ENCODE results near the gene MAN2A1.

DNA sequence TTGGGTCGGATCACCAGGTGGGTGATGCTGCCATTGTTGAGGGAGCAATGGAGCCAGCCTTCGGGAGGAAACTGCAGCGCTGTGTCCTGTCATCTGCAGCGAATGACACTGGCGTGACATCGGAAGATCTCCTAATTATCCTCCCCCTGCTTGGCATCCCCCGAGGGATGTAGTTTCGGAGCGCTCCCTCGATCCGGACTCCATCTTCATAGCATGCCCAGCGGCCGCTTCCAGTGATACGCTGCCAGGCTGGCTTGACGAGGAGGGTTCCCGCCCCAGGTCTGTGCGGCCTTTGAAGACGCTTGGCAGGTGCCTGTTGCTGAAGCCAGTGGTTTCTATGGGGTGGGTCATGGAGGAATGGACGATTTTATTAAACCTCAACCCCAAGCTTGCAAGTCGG, 194.9 kb downstream of the MAN2A1 start:
- TF ChIP-seq, protein P1, sequence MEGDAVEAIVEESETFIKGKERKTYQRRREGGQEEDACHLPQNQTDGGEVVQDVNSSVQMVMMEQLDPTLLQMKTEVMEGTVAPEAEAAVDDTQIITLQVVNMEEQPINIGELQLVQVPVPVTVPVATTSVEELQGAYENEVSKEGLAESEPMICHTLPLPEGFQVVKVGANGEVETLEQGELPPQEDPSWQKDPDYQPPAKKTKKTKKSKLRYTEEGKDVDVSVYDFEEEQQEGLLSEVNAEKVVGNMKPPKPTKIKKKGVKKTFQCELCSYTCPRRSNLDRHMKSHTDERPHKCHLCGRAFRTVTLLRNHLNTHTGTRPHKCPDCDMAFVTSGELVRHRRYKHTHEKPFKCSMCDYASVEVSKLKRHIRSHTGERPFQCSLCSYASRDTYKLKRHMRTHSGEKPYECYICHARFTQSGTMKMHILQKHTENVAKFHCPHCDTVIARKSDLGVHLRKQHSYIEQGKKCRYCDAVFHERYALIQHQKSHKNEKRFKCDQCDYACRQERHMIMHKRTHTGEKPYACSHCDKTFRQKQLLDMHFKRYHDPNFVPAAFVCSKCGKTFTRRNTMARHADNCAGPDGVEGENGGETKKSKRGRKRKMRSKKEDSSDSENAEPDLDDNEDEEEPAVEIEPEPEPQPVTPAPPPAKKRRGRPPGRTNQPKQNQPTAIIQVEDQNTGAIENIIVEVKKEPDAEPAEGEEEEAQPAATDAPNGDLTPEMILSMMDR (conservative IDR thresholded peaks at IDR 0.05; ENCODE audit: low read depth in 2 of 2), result no peak
- TF ChIP-seq EZH2 (IDR thresholded peaks at IDR 0.05; ENCODE audit: low read depth, unreplicated experiment), result no peak
- TF ChIP-seq CREB1 (CRISPR knock-in tag; IDR thresholded peaks at IDR 0.05; ENCODE audit: low read depth), result no peak
- TF ChIP-seq EZH2phosphoT487 (IDR thresholded peaks at IDR 0.05; ENCODE audit: unreplicated experiment), result no peak
